Esophagus muscularis mucosa (tissue), 4 donors: Measurements from ENCODE around the gene ATP11A.

ENCODE experiments used
- EP300 ChIP-seq: sonication (generic); formaldehyde crosslinking; IDR thresholded peaks from one replicate; pipeline ENCODE4 v1.6.1; 2017; ENCODE audit warnings: antibody characterized with exemption
- POLR2A ChIP-seq: fragments of 450-650 bp; IDR thresholded peaks from one replicate; pipeline ENCODE4 v1.6.1; 2017; ENCODE audit warnings: antibody characterized with exemption, moderate library complexity, mild to moderate bottlenecking, low read depth
- POLR2AphosphoS5 ChIP-seq, 2 donors: sonication (generic); formaldehyde crosslinking; IDR thresholded peaks; one replicate each; pipeline ENCODE4 v1.6.1; 2017; ENCODE audit warnings: antibody characterized with exemption in 2 of 2
- TF ChIP-seq, protein P1 (sequence below), 3 experiments: fragments of 200-600 bp in 2 of 3; fragments of 450-650 bp in 1 of 3; sonication (generic) in 2 of 3; IDR thresholded peaks; one replicate each; pipeline ENCODE4 v1.5.1; 2017 to 2019; ENCODE audit warnings: antibody characterized with exemption in 3 of 3, mild to moderate bottlenecking in 2 of 3, moderate library complexity in 1 of 3

DNA sequence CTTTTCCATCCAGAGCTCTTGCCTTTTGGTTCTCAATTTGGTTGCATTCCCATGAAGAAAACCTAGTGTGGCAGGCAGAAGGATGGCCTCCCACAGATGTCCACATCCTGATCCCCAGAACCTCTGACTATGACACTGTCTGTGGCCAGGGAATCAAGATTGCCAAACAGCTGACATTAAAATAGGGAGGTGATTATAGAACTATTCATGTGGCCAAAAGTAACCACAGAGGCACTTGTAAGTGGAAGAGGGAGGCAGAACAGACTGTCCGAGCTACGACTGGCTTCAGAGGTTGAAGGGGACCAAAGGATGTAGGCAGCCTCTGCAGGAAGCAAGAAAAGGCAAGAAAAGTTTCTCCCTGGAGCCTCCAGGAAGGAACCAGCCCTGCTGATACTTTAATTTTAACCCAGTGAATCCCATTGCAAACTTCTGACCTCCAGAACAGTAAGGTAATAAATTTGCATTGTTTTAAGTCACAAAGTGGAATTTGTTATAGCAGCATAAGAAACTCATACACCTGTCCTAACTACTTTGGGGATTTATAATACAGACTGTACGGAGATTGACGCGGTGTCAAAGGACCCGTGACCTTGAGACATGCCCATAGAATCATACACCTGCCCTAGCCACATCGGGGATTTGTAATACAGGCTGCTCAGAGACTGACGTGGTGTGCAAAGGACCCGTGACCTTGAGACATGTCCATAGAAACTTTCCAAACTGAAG, 106.5 kb downstream of the ATP11A start:
- TF ChIP-seq, protein P1, sequence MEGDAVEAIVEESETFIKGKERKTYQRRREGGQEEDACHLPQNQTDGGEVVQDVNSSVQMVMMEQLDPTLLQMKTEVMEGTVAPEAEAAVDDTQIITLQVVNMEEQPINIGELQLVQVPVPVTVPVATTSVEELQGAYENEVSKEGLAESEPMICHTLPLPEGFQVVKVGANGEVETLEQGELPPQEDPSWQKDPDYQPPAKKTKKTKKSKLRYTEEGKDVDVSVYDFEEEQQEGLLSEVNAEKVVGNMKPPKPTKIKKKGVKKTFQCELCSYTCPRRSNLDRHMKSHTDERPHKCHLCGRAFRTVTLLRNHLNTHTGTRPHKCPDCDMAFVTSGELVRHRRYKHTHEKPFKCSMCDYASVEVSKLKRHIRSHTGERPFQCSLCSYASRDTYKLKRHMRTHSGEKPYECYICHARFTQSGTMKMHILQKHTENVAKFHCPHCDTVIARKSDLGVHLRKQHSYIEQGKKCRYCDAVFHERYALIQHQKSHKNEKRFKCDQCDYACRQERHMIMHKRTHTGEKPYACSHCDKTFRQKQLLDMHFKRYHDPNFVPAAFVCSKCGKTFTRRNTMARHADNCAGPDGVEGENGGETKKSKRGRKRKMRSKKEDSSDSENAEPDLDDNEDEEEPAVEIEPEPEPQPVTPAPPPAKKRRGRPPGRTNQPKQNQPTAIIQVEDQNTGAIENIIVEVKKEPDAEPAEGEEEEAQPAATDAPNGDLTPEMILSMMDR (IDR thresholded peaks at IDR 0.05) = no peak
- TF ChIP-seq POLR2A (no peak), POLR2AphosphoS5 (IDR thresholded peaks at IDR 0.05) (no peak), EP300 (no peak)
